Activated gamma-delta T cell (primary cell): ENCODE results near the gene SLC7A8.
"Not testable (repeated sequence)": the region's sequence is repeated elsewhere in the genome, so short reads cannot be mapped to it uniquely, and the experiment has no call there.

Experiments
- DNase-seq: peaks from one replicate; lab custom pipeline; 2025; lab: John Stamatoyannopoulos, UW
- total RNA-seq, 2 donors: gene quantifications; one replicate each; lab custom pipeline; 2026; lab: John Stamatoyannopoulos, UW

The SLC7A8 gene
- total RNA-seq = 0.70 to 0.92 reads per million in 2 donors

DNA sequence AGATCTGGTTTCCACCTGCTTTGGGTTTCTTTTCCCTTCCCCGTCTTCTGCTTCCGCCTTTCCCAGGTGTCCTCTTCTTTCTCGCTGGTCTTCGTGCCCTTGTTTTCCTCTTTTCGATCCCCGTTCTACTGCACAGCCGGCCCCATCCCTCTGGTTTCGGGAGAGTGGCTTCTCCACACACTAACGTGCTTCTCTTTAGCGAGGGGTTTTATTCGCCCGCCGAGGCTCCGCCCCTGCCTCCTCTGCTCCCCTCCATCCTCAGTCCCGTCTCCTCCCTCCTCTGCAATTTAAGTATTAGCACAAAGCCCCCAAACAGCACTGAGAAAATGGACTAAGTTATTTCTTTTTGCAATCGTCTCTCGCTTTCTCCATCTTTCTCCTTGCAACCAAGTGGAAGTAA is at the start of gene SLC7A8:
Gene SLC7A8, minus strand, starts transcription at position 182 of the 400 bp plus-strand sequence. CDS start 746 bp downstream, outside the sequence.
- DNase-seq = no peak

DNA sequence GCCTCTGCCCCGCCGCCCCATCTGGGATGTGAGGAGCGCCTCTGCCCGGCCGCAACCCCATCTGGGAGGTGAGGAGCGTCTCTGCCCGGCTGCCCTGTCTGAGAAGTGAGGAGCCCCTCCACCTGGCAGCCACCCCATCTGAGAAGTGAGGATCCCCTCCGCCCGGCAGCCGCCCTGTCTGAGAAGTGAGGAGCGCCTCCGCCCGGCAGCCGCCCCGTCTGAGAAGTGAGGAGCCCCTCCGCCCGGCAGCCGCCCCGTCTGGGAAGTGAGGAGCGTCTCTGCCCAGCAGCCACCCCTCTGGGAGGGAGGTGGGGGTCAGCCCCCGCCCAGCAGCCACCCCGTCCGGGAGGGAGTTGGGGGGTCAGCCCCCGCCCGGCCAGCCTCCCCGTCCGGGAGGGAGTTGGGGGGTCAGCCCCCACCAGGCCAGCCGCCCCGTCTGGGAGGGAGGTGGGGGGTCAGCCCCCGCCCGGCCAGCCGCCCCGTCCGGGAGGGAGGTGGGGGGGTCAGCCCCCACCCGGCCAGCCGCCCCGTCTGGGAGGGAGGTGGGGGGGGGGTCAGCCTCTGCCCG is 48.9 kb upstream of the SLC7A8 start:
- DNase-seq = not testable (repeated sequence)

DNA sequence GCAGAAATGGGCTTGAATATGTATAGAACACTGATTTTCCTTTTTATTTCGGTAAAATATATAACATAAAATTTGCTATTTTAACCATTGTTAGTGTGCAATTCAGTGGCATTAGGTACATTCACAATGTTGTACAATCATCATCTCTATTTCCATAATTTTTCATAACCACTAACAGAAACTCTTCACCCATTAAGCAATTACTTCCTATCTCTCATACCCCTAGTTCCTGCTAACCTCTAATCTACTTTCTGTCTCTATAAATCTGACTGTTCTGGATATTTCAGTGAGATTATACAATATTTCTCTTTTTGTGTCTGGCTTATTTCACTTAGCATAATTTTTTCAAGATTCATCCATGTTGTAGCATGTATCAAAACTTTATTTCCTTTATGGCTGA is 45.4 kb upstream of the SLC7A8 start:
- no peak for DNase-seq

DNA sequence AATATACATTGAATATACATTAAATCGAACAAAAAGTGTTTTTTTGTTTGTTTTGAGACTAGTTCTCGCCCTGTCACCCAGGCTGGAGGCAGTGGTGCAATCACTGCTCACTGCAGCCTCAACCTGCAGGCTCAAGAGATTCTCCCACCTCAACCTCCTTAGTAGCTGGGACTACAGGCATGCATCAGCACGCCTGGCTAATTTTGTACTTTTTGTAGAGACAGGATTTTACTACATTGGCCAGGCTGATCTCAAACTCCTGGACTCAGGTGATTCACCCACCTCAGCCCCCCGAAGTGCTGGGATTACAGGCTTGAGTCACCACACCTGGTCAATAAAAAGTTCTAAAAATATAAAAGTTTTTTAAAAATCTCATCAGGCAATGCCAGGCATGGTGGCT is 44.1 kb upstream of the SLC7A8 start:
- DNase-seq = no peak

DNA sequence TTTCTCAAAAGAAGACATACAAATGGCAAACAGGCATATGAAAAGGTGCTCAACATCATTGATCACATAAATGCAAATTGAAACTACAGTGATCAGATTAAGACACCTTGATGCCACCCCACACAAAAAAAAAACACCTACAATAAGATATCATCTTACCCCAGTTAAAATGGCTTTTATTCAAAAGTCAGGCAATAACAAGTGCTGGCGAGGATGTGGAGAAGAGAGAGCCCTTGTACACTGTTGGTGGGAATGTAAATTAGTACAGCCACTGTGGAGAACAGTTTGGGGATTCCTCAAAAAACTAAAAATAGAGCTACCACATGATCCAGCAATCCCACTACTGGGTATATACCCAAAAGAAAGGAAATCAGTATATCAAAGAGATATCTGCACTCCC is 41.5 kb upstream of the SLC7A8 start:
- not testable (repeated sequence) for DNase-seq

DNA sequence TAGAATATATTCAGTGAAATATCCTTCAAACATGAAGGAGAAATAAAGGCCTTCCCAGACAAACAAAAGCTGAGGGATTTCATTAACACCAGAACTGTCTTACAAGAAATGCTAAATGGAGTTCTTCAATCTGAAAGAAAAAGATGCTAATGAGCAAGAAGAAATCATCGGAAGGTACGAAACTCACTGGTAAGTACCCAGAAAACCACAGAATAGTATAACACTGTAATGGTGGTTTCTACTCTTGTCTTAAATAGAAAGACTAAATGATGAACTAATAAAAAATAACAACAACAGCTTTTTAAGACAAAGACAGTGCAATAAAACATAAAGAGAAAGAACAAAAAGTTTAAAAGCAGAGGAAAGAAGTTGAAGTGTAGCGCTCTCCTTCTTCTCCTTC is 35.6 kb upstream of the SLC7A8 start:
- no peak for DNase-seq

DNA sequence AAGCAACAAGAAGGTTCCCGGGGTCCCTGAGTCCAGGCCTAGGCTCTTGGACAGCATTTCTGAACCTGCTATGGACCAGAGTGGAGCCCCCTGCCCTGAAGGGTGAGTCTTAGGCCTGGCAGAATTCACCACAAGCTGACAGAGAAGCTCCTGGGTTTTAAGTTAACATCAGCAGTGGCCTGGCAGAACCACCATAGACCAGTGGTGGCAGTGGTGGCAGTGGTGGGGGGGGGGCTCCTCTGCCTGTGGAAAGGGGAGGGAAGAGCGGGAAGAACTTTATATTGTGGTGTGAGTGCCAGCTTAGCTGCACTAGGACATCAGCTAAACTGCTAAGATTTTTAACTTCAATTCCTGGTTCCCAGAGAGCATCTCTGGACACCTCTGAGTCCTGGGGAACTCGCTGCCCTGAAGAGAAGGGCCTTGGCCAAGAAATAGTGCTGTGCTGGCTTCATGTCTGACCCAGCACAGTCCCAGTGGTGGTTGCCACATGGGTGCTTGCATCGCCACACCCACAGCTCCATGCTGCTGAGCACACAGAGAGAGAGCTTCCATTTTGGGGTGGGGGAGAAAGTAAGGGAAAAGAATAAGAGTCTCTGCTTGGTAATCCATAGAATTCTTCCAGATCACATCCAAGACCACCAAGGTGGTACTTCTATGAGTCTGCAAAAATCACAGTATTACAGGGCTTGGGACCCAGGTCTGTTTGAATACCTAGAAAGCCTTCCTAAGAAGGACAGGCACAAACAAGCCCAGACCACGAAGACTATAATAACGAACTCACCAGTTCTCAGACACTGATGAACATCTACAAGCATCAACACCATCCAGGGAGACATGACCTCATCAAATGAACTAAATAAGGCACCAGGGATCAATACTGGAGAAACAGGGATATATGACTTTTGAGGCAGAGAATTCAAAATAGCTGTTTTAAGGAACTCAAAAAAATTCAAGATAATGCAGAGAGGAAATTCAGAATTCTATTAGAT is 33.9 kb upstream of the SLC7A8 start:
- no peak for DNase-seq

DNA sequence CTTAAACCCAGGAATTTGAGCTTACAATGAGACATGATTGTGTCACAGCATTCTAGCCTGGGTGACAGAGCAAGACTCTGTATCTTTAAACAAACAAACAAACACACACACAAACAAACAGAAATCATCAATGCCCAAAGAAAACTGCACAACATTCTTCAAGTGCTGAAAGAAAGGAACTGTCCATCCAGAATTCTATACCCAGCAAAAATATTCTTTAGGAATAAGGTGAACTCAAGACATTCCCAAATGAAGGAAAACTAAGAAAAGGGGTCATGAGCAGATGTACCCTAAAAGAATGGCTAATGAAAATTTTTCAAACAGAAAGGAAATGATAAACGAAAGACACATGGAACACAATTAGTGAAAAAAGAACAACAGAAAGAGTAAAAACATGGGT is 32.0 kb upstream of the SLC7A8 start:
- DNase-seq = no peak

DNA sequence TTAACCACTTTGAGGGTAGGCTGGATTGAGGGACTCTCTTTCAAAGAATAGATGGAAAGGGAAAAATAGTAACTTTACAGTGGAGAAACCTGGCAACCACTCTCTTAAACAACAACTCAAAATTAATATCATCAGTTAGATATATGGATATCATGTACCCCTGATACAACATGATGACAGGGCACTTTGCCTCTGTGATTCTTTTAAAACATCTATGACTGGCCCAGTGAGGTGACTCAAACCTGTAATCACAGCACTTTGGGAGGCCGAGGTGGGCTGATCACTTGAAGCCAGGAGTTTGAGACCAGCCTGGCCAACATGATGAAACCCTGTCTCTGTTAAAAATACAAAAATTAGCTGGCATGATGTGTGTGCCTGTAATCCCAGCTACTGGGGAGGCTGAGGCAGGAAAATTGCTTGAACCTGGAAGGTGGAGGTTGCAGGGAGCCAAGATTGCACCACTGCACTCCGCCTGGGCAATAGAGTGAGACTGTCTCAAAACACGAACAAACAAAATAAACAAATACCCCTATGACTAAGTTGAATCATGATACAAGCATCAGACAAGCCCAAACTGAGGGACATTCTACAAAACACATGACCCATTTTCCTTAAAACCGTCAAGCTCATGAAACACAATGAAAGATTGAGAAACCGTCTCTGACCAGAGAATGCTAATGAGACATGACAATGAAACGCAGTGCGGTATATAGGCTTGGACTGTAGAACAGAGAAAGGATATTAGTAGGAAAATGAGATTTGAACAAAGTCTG is 26.4 kb upstream of the SLC7A8 start:
- DNase-seq = no peak

DNA sequence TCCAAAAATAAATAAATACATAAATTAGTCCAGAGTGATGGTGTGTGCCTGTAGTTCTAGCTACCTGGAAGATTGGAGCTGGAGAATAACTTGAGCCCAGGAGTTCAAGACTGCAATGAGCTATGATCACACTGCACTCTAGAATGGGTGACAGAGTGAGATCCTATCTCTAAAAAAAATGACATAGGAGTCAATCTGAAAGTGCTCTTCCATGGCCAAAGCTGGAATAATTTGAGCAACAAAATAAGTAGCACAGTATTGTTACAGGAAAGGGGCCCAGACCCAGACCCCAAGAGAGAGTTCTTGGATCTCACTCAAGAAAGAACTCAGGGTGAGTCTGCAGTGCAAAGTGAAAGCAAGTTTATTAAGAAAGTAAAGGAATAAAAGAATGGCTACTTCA is 24.9 kb upstream of the SLC7A8 start:
- no peak for DNase-seq

DNA sequence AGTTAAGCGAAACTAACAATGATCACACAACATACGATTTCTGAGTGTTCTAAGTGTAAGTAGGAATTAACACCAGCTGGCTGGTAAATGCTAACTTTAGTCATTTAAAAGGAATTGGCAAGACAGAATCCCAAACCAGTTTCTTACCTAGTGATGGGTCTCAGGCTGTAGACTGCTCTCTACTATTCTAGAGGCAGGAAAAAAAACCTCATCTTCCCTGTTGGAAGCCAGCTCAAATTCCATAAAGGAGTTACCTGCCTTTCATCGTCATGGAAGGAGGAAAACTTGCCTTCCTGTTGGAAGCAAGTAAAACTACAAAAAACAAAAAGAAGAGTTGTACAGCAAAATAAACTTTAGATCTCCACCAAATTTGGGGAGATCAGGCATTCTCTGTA is 23.7 kb upstream of the SLC7A8 start:
- no peak for DNase-seq

DNA sequence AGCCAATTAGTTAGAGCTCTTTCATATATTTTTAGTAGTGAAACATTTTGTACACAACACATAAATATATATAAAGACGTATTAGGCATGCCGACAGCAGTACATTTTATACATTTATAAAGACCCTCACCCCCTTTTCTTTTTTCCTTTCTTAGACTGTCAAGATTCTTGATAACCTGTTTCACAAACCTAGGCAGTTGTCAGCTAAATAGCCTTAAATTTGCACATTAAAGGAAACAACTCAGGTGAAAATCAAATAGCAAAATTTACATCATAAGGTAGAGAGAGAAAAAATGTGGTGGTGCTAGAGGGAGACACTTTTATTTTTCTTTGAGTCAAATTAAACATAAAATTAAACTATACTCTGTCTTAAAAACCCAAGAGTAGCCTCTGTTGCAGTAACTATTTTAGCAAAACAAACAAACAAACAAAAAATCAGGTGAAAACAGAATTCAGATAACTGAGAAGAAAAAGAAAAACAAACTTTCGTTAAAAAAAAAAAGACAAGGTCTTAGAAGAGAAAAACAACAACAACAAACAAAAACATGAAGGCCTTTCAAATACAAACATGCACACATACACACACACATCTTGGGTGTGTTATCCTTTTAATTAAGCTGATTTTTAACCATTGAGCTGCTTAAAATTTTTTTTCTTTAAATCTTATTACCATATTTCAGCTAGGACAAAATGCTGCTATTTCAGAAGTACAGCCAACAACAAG is 23.1 kb upstream of the SLC7A8 start:
- DNase-seq = no peak

DNA sequence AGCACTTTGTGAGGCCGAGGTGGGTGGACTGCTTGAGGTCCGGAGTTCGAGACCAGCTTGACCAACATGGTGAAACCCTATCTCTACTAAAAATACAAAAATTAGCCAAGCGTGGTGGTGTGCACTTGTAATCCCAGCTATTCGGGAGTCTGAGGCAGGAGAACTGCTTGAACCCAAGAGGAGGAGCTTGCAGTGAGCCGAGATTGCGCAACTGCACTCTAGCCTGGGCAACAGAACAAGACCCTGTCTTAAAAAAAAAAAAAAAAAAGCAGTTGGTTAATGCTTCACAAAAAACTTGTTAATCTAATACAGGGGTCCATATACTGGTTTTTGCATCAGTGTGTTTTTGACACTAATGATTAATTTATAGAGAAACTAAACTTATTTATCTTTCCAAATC is 18.5 kb upstream of the SLC7A8 start:
- no peak for DNase-seq

DNA sequence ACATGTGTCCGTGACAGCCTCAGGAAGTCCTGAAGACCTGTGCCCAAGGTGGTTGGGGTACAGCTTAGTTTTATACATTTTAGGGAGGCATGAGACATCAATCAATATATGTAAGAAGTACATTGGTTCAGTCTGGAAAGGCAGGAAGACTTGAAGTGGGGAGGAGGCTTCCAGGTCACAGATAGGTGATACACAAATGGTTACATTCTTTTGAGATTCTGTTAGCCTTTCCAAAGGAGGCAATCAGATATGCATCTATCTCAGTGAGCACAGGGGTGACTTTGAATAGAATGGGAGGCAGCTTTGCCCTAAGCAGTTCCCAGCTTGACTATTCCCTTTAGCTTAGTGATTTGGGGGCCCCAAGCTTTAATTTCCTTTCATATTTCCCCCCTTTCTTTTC is 15.7 kb upstream of the SLC7A8 start:
- not testable (repeated sequence) for DNase-seq

DNA sequence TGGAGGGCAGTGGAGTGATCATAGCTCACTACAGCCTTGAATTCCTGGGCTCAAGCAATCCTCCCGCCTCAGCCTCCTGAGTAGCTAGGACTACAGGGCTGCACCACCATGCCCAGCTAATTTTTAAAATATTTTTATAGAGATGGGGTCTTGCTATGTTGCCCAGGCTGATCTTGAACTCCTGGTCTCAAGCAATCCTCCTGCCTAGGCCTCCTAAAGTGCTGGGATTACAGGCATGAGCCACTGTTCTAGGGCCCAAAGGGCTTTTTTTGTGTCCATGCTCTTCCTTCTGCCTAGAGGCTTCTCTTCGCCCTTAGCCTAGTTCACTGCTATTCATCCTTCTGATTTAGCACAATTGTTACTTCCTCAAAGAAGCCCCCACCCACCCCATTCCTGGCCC is 13.0 kb upstream of the SLC7A8 start:
- DNase-seq = not testable (repeated sequence)

DNA sequence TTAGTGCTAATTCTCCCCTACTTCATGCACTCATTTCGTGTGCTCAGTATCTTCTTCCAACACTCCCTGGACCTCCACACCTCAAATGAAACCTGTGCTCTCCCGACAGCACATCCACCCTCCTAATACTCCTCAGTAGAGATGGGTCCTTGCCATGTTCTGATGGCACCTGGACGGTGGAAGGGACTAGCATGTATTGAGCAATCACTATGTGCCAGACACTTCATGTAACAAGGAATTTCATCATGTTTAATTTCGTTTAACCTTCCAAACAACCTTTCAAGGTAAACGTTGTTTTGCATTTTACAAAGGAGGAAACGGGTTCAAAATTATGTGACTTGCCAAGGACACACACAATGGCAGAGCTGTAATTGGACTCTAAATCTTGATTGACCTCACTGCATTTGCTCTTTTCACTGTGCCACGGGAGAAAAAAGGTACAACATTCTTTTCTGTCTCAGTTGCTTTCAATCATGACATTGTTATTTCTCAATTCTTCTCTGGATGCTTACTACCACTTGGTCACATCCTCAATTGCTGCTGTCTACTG is 12.2 kb upstream of the SLC7A8 start:
- no peak for DNase-seq

DNA sequence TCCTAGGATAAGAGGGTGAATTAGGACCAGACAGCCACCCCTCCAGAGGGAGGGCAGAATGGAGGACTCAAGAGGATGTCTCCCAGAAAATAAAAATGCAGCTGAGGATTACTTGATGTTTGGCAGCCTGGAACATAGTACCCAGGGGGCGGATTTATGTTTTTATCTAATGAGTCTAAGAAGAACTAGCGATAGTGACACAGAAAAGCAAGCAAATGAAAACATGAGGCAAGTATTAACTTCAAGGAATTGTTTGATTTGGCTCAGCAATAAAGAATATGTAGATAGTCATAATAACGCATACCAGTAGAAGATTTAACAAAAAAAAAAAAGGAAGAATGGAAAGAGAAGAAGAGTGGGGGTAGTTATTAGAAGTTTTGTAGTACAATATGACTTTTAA is 10.0 kb upstream of the SLC7A8 start:
- no peak for DNase-seq

DNA sequence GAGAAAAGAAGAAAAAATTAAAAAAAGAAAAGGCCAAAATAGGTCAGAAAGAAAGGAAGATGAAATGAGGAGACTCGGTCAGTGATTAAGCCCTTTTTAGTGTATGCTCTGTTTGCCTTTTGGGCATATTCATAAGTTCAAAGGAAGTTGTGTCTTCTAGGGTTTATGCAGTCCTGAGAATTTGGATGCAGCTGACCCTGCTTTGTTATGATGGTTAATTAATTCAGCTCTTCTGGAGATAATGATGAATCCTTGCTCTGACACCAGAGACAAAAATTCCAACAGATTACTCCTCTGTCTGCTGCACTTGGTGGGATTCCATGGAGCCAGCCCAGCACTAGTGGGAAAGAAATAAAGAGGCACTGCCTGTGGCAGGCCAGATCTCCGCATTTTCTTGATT is 4.5 kb upstream of the SLC7A8 start:
- DNase-seq = no peak

DNA sequence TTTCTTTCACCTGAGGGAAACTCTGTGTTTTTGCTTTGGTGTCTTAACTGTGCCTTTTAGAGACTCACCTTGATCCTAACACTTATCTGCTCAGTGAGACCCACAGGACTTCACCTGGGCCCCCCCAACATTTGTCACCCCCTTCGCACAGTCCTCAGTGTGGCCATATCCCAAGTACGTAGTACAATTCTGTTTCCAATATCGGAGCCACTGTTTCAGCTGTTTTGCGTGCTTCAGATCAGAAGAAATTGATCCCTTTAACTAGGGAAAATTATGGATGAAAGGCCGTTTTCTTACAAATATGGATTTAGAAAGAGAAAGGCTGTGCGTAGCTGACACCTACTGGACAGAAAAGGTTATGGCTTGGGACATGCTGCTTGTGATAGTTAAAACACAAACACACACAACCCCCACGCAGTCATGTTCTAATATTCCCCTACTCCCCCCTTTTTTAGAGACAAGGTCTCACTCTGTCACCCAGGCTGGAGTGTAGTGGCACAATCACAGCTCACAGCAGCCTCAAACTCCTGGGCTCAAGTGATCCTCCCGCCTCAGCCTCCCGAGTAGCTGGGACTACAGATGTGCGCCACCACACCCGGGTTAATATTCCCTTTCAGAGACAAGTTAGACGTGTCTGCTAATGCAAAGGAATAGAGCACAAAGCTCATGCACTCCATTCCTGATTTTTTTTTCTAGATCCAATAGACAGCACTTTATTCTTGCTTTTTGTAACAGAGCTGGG is 3.6 kb upstream of the SLC7A8 start:
- no peak for DNase-seq

DNA sequence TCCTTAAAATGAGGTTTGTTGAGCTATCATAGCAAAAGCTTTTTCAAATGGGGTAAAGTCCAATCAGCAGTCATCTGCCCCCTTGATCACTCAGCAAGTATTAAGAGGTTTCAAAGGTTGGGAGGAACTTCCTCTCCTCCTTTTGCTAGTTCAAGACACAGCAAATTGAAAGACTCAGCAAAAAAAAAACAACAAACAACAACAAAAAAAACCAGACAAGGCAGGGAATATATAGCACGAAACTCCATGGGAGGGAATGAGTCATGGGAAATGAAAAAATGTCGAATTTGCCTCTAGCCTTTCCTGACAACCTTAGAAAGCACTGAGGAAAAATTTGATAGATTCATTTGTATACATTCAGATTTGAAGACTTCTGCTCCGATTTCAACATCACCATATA is 1.6 kb upstream of the SLC7A8 start:
- DNase-seq = no peak

DNA sequence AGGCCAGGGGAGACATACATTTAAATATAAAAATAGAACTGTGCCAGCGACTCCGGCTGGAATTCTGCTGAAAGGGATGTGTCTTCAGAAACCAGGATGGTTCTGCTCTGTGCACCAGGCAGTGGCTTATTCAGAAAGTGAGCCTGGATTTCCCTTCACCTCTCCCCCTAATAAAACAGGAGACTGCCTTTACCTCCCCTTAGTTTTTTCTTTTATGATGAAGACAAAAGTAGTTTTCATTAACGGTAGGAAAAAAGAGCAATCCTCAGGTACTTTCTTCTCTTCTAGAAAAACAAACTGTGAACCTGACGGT is 346 bp downstream of the SLC7A8 start:
- no peak for DNase-seq
